HepG2 (cell line): ENCODE results near the gene GEMIN2. TPM values are rescaled to one million over a fixed set of nuclear protein-coding genes. Genes with fewer than 3 reads are reported as not detected.

Experiments
- ATF7-NPFF ChIP-seq: sonication (generic); formaldehyde crosslinking; IDR thresholded peaks from 2 replicates; pipeline ENCODE4 v1.8.1; 2023; ENCODE audit warnings: mild to moderate bottlenecking, low read depth, missing genetic modification reagents, moderate library complexity
- CC2D1A ChIP-seq: sonication (generic); formaldehyde crosslinking; IDR thresholded peaks from 2 replicates; pipeline ENCODE4 v1.8.1; 2023; ENCODE audit warnings: mild to moderate bottlenecking, missing genetic modification reagents
- CREB1 ChIP-seq, 2 experiments: fragments of 450-650 bp in 1 of 2; IDR thresholded peaks; 2 replicates each; pipeline ENCODE4 v1.6.1; 2016 to 2017; ENCODE audit warnings: control low read depth in 1 of 2, mild to moderate bottlenecking in 1 of 2, missing compliant biosample characterization in 1 of 2, missing genetic modification characterization in 1 of 2
- DRAP1 ChIP-seq: IDR thresholded peaks from 2 replicates; pipeline ENCODE4 v1.6.1; 2016; ENCODE audit warnings: missing genetic modification reagents, missing compliant biosample characterization
- E2F5 ChIP-seq: sonication (generic); formaldehyde crosslinking; conservative IDR thresholded peaks from 2 replicates; pipeline ENCODE4 v1.4.0; 2020; ENCODE audit warnings: missing genetic modification reagents
- ERF ChIP-seq: IDR thresholded peaks from 2 replicates; pipeline ENCODE4 v1.6.1; 2018; ENCODE audit warnings: missing biosample characterization, missing genetic modification reagents
- FOXA1 ChIP-seq, 2 experiments: fragments of 450-650 bp in 1 of 2; sonication (generic) in 1 of 2; formaldehyde crosslinking in 1 of 2; IDR thresholded peaks; 2 replicates each; pipeline versions ENCODE4 v1.4.0 to v1.6.1; 2016 to 2020; ENCODE audit warnings: missing genetic modification reagents in 1 of 2
- LCORL ChIP-seq, 2 experiments: fragments of 450-650 bp in 1 of 2; sonication (generic) in 1 of 2; formaldehyde crosslinking in 1 of 2; IDR thresholded peaks; 2 replicates each; pipeline versions ENCODE4 v1.5.0 to v1.6.1; 2017 to 2020; ENCODE audit warnings: antibody characterized with exemption in 1 of 2, missing genetic modification reagents in 1 of 2
- MZF1 ChIP-seq: sonication (generic); formaldehyde crosslinking; IDR thresholded peaks from 2 replicates; pipeline ENCODE4 v1.8.1; 2023; ENCODE audit warnings: mild to moderate bottlenecking, missing genetic modification reagents, borderline replicate concordance
- NR2F2 ChIP-seq: IDR thresholded peaks from 2 replicates; pipeline ENCODE4 v1.6.1; 2012; ENCODE audit warnings: low read depth, inconsistent platforms, borderline replicate concordance
- PAXIP1 ChIP-seq: sonication (generic); formaldehyde crosslinking; conservative IDR thresholded peaks from 2 replicates; pipeline ENCODE4 v1.4.0; 2020; ENCODE audit warnings: mild to moderate bottlenecking, missing genetic modification reagents, moderate library complexity
- POLR2A ChIP-seq, 2 experiments: IDR thresholded peaks; 2 replicates each; pipeline ENCODE4 v1.6.1; 2011; ENCODE audit warnings: low read depth in 2 of 2, low read length in 2 of 2, mild to moderate bottlenecking in 1 of 2, moderate library complexity in 1 of 2; ENCODE audit not compliant: insufficient read depth in 1 of 2
- RXRA ChIP-seq: sonication (generic); formaldehyde crosslinking; IDR thresholded peaks from 2 replicates; pipeline ENCODE4 v1.5.1; 2020; ENCODE audit warnings: missing genetic modification reagents
- SIX4 ChIP-seq: sonication (generic); formaldehyde crosslinking; IDR thresholded peaks from 2 replicates; pipeline ENCODE4 v1.4.0; 2020; ENCODE audit warnings: missing genetic modification reagents
- ZMYM3 ChIP-seq: sonication (generic); formaldehyde crosslinking; IDR thresholded peaks from 2 replicates; pipeline ENCODE4 v1.5.1; 2020; ENCODE audit warnings: mild to moderate bottlenecking, missing genetic modification reagents
- ZNF414 ChIP-seq: sonication (generic); formaldehyde crosslinking; IDR thresholded peaks from 2 replicates; pipeline ENCODE4 v1.5.0; 2020; ENCODE audit warnings: missing genetic modification reagents
- ZNF879 ChIP-seq: sonication (generic); formaldehyde crosslinking; IDR thresholded peaks from 2 replicates; pipeline ENCODE4 v1.8.1; 2023; ENCODE audit warnings: missing genetic modification reagents
- ZSCAN5A ChIP-seq: sonication (generic); formaldehyde crosslinking; IDR thresholded peaks from 2 replicates; pipeline ENCODE4 v1.8.0; 2022; ENCODE audit warnings: mild to moderate bottlenecking, missing genetic modification reagents, borderline replicate concordance
- polyA plus RNA-seq, 8 experiments: library from polyadenylated mRNA; depleted of rRNA in 3 of 8; stranded (reverse) in 7 of 8; unstranded in 1 of 8; fragments of >200 nt; fragmentation: Illumina TruSeq in 4 of 8; extraction: Trizol in 4 of 8; gene quantifications; 2 replicates each; pipeline versions ENCODE4 v1.2.1 to v1.2.3, GENCODE V29; 2011 to 2016; ENCODE audit warnings: low read depth in 4 of 8, missing spikeins in 1 of 8, mixed read lengths in 1 of 8; ENCODE audit not compliant: insufficient read depth in 1 of 8
- total RNA-seq, 5 experiments: library from RNA; depleted of rRNA; stranded (reverse); fragments of >200 nt; fragmentation: Illumina TruSeq; extraction: Trizol; gene quantifications; 2 replicates each; pipeline ENCODE4 v1.2.3, GENCODE V29; 2016; ENCODE audit warnings: low read depth in 1 of 5
- TF ChIP-seq, protein P1 (sequence below): IDR thresholded peaks from 2 replicates; pipeline ENCODE4 v1.6.1; 2016; ENCODE audit warnings: low read depth, control low read depth
- TF ChIP-seq, protein P2 (sequence below): sonication (generic); formaldehyde crosslinking; IDR thresholded peaks from 2 replicates; pipeline ENCODE4 v1.4.0; 2020; ENCODE audit warnings: missing genetic modification reagents, mild to moderate bottlenecking, borderline replicate concordance

Gene GEMIN2
- total and polyA plus RNA-seq, 2 of the 13 experiments (the other 11 are each of a cell fraction or from before 2014, with no cell fraction given): 54.8 to 110 TPM

- peak; percentile 47; the same call in 1 of the 2 replicates for TF ChIP-seq LCORL (IDR thresholded peaks at IDR 0.05)
- TF ChIP-seq LCORL (CRISPR knock-in tag; IDR thresholded peaks at IDR 0.05): no peak; the same call in 1 of the 2 replicates
- no peak for TF ChIP-seq ATF7-NPFF (CRISPR knock-in tag)
- peak; percentile 69 for TF ChIP-seq PAXIP1 (CRISPR knock-in tag)
- peak; percentile 37; the same call in 1 of the 2 replicates for TF ChIP-seq SIX4 (CRISPR knock-in tag)
- TF ChIP-seq CC2D1A (CRISPR knock-in tag): no peak
- TF ChIP-seq CREB1 (IDR thresholded peaks at IDR 0.05): no peak
- TF ChIP-seq CREB1 (CRISPR knock-in tag; IDR thresholded peaks at IDR 0.05): no peak; the same call in 1 of the 2 replicates
- peak; percentile 48; the same call in 1 of the 2 replicates for TF ChIP-seq DRAP1 (CRISPR knock-in tag)
- TF ChIP-seq POLR2A (IDR thresholded peaks at IDR 0.05; ENCODE audit: insufficient read depth in 1 of 2, low read depth in 2 of 2, low read length in 2 of 2): peak in 1 of 2 experiments; percentile 33; a peak in 1 of 4 replicates
- TF ChIP-seq, protein P1, sequence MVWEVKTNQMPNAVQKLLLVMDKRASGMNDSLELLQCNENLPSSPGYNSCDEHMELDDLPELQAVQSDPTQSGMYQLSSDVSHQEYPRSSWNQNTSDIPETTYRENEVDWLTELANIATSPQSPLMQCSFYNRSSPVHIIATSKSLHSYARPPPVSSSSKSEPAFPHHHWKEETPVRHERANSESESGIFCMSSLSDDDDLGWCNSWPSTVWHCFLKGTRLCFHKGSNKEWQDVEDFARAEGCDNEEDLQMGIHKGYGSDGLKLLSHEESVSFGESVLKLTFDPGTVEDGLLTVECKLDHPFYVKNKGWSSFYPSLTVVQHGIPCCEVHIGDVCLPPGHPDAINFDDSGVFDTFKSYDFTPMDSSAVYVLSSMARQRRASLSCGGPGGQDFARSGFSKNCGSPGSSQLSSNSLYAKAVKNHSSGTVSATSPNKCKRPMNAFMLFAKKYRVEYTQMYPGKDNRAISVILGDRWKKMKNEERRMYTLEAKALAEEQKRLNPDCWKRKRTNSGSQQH (CRISPR knock-in tag): no peak
- no peak for TF ChIP-seq ZMYM3 (CRISPR knock-in tag)
- no peak for TF ChIP-seq FOXA1 (IDR thresholded peaks at IDR 0.05)
- TF ChIP-seq FOXA1 (CRISPR knock-in tag; IDR thresholded peaks at IDR 0.05): 0 out of 2 replicates have a peak, but pooled peaks have one; percentile 16
- TF ChIP-seq ZNF414: 0 out of 2 replicates have a peak, but pooled peaks have one; percentile 65
- no peak for TF ChIP-seq NR2F2
- TF ChIP-seq, protein P2, sequence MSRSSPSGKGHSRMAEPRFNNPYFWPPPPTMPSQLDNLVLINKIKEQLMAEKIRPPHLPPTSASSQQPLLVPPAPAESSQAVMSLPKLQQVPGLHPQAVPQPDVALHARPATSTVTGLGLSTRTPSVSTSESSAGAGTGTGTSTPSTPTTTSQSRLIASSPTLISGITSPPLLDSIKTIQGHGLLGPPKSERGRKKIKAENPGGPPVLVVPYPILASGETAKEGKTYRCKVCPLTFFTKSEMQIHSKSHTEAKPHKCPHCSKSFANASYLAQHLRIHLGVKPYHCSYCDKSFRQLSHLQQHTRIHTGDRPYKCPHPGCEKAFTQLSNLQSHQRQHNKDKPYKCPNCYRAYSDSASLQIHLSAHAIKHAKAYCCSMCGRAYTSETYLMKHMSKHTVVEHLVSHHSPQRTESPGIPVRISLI (CRISPR knock-in tag): no peak
- TF ChIP-seq RXRA (CRISPR knock-in tag): no peak; the same call in 1 of the 2 replicates
- peak; percentile 72 for TF ChIP-seq ERF
- no peak for TF ChIP-seq ZNF879 (CRISPR knock-in tag)
- no peak for TF ChIP-seq ZSCAN5A (CRISPR knock-in tag)
- TF ChIP-seq MZF1 (CRISPR knock-in tag): no peak
- TF ChIP-seq E2F5 (CRISPR knock-in tag): no peak
Measured at GRCh38 chr14:39097159-39097558, 17.0 kb upstream of the GEMIN2 start (continued).
